GM12865 (cell line): ENCODE results near the gene TENT4B.
A peak's percentile ranks its signal among the peaks of the same experiment; 100 is the strongest.

Experiments
- DNase-seq: peaks from one replicate; pipeline ENCODE4 v3.0.0; 2010; ENCODE audit warnings: low read depth
- H3K4me3 ChIP-seq: 2 replicates; pipeline ENCODE4 v1.5.1; 2011; ENCODE audit warnings: mild to moderate bottlenecking, low read depth, low read length, control low read depth
- CTCF ChIP-seq: IDR thresholded peaks from 2 replicates; pipeline ENCODE4 v1.5.1; 2011; ENCODE audit warnings: low read length, control low read depth, low read depth, inconsistent platforms; ENCODE audit not compliant: insufficient read depth; ENCODE audit errors: missing control alignments

TENT4B gene

GRCh38 chr16:50265260-50265659 lies 112.2 kb downstream of the TENT4B start:
- TF ChIP-seq CTCF = peak; percentile 36
- no peak overlapping the region for H3K4me3 ChIP-seq
- peak; percentile 71 for DNase-seq

- TF ChIP-seq CTCF = no peak
- no peak for DNase-seq
- H3K4me3 ChIP-seq = peak overlapping the region; percentile 83
Measured at GRCh38 chr16:50265716-50266336, 112.7 kb downstream of the TENT4B start.

- DNase-seq = peak; percentile 91
- peak within 1 kb of the TSS; percentile 83 for H3K4me3 ChIP-seq
Measured at GRCh38 chr16:50266337-50267091, 113.4 kb downstream of the TENT4B start, which contains the start of gene ADCY7. Gene ADCY7, plus strand, starts transcription at chr16:50266551. Its CDS starts 21,629 bp downstream, at chr16:50288180.

GRCh38 chr16:50267151-50267631 lies 114.1 kb downstream of the TENT4B start:
- peak overlapping the region; percentile 83 for H3K4me3 ChIP-seq
- no peak for TF ChIP-seq CTCF
- no peak for DNase-seq

More at GRCh38 chr16:50266337-50267091, 113.4 kb downstream of the TENT4B start, which contains the start of gene ADCY7:
- no peak for TF ChIP-seq CTCF

GRCh38 chr16:50267651-50268050 lies 114.5 kb downstream of the TENT4B start:
- H3K4me3 ChIP-seq = peak overlapping the region; percentile 83
- TF ChIP-seq CTCF = no peak
- no peak for DNase-seq

GRCh38 chr16:50268352-50268751 lies 115.2 kb downstream of the TENT4B start:
- TF ChIP-seq CTCF = no peak
- H3K4me3 ChIP-seq = no peak overlapping the region
- DNase-seq = no peak
